Activated naive CD4-positive, alpha-beta T cell treated with anti-CD3 and anti-CD28 coated beads, Interleukin-2, amount 50 U/mL, for 24 hours (primary cell): ENCODE results near the gene KAT2B.
"Not testable (repeated sequence)": the region's sequence is repeated elsewhere in the genome, so short reads cannot be mapped to it uniquely, and the experiment has no call there.

Experiments
- H3K27ac Mint-ChIP-seq: one replicate; pipeline ENCODE4 v1.8.0; 2021; ENCODE audit warnings: mild to moderate bottlenecking, mixed read lengths
- H3K27me3 Mint-ChIP-seq: one replicate; pipeline ENCODE4 v1.8.0; 2021; ENCODE audit warnings: mixed read lengths
- H3K36me3 Mint-ChIP-seq: one replicate; pipeline ENCODE4 v1.8.0; 2021; ENCODE audit warnings: mixed read lengths
- H3K4me1 Mint-ChIP-seq: one replicate; pipeline ENCODE4 v1.8.0; 2021; ENCODE audit warnings: mixed read lengths
- H3K4me3 Mint-ChIP-seq: one replicate; pipeline ENCODE4 v1.8.0; 2021; ENCODE audit warnings: mild to moderate bottlenecking, mixed read lengths
- H3K9me3 Mint-ChIP-seq: one replicate; pipeline ENCODE4 v1.8.0; 2021; ENCODE audit warnings: mixed read lengths

KAT2B gene

GRCh38 chr3:20039765-20040547 lies at the start of gene KAT2B:
Gene KAT2B (plus strand): TSS chr3:20040446. CDS start chr3:20040478, 32 bp downstream.
- no peaks in the 10 kb centered on the region for H3K36me3 Mint-ChIP-seq
- peak within 1 kb of the TSS; percentile 98 for H3K27ac Mint-ChIP-seq
- H3K9me3 Mint-ChIP-seq: no peaks in the 10 kb centered on the region
- H3K27me3 Mint-ChIP-seq: no peaks in the 10 kb centered on the region
- H3K4me3 Mint-ChIP-seq: peak within 1 kb of the TSS; percentile 92
- H3K4me1 Mint-ChIP-seq: peaks cover 50% of the 10 kb centered on the region

- Mint-ChIP-seq H3K27me3 (no peaks in the 10 kb centered on the region), H3K27ac (no peak overlapping the region), H3K9me3 (peaks cover 5% of the 10 kb centered on the region), H3K4me3 (no peak overlapping the region), H3K36me3 (peaks cover 2% of the 10 kb centered on the region), H3K4me1 (no peaks in the 10 kb centered on the region)
Measured at GRCh38 chr3:19994796-19995195, 45.5 kb upstream of the KAT2B start.

DNA sequence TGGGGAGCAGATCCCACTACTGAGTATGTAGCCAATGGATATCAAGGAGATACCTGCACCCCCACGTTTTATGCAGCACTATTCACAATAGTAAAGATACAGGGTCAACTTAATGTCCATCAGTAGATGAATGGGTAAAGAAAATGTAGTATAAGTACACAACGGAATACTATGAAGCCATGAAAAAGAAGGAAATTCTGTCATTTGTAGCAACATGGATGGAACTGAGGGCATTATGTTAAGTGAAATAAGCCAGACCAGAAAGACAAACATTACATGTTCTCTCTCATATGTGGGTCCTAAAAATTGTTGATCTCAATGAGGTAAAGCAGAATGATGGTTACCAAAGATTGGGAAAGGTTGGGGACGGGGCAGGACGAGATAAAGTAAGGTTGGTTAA lies 42.7 kb upstream of the KAT2B start:
- Mint-ChIP-seq H3K4me3 (no peak overlapping the region), H3K27me3 (no peaks in the 10 kb centered on the region), H3K36me3 (peaks cover 2% of the 10 kb centered on the region), H3K9me3 (peaks cover 5% of the 10 kb centered on the region), H3K4me1 (no peaks in the 10 kb centered on the region), H3K27ac (no peak overlapping the region)

DNA sequence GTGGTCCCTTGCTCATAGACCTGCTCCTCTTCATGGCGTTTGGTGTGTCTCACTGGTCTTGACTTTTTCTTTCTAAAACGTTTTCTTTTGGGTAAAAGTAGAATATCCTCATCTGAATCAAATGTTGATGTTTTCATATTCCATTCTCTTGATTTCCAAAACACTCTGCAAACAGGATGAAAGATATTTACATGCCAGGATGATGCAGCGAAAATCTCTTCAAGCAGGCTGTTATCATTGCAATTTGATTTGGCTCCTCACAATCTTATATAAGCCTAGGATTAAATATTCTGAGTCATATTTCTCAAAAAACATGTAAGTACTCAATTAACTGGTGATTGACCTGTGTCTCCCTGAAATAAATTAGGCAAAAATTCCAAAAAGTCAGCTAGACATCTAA lies 38.3 kb upstream of the KAT2B start:
- no peak overlapping the region for H3K4me3 Mint-ChIP-seq
- H3K4me1 Mint-ChIP-seq: no peaks in the 10 kb centered on the region
- no peak overlapping the region for H3K27ac Mint-ChIP-seq
- H3K36me3 Mint-ChIP-seq: no peaks in the 10 kb centered on the region
- no peaks in the 10 kb centered on the region for H3K9me3 Mint-ChIP-seq
- H3K27me3 Mint-ChIP-seq: no peaks in the 10 kb centered on the region

- no peak overlapping the region for H3K27ac Mint-ChIP-seq
- H3K4me1 Mint-ChIP-seq: no peaks in the 10 kb centered on the region
- H3K27me3 Mint-ChIP-seq: no peaks in the 10 kb centered on the region
- H3K36me3 Mint-ChIP-seq: no peaks in the 10 kb centered on the region
- H3K4me3 Mint-ChIP-seq: no peak overlapping the region
- no peaks in the 10 kb centered on the region for H3K9me3 Mint-ChIP-seq
Measured at GRCh38 chr3:20007960-20008359, 32.3 kb upstream of the KAT2B start.

GRCh38 chr3:20008646-20009045 lies 31.6 kb upstream of the KAT2B start:
- Mint-ChIP-seq H3K27ac (no peak overlapping the region), H3K36me3 (no peaks in the 10 kb centered on the region), H3K9me3 (no peaks in the 10 kb centered on the region), H3K4me3 (no peak overlapping the region), H3K27me3 (no peaks in the 10 kb centered on the region), H3K4me1 (no peaks in the 10 kb centered on the region)

GRCh38 chr3:20012164-20012563 lies 28.1 kb upstream of the KAT2B start, which contains the start of gene PP2D1:
Gene PP2D1 (minus strand): TSS chr3:20012264. CDS start chr3:20012072, 192 bp downstream.
- Mint-ChIP-seq H3K27ac (no peak within 1 kb of the TSS), H3K4me1 (no peaks in the 10 kb centered on the region), H3K9me3 (no peaks in the 10 kb centered on the region), H3K4me3 (no peak within 1 kb of the TSS), H3K27me3 (no peaks in the 10 kb centered on the region), H3K36me3 (no peaks in the 10 kb centered on the region)

GRCh38 chr3:20013396-20013795 lies 26.9 kb upstream of the KAT2B start:
- no peak overlapping the region for H3K4me3 Mint-ChIP-seq
- H3K36me3 Mint-ChIP-seq: no peaks in the 10 kb centered on the region
- no peaks in the 10 kb centered on the region for H3K9me3 Mint-ChIP-seq
- H3K27ac Mint-ChIP-seq: no peak overlapping the region
- H3K4me1 Mint-ChIP-seq: no peaks in the 10 kb centered on the region
- H3K27me3 Mint-ChIP-seq: no peaks in the 10 kb centered on the region

- H3K4me3 Mint-ChIP-seq: no peak overlapping the region
- H3K36me3 Mint-ChIP-seq: no peaks in the 10 kb centered on the region
Measured at GRCh38 chr3:20015525-20015924, 24.7 kb upstream of the KAT2B start.

GRCh38 chr3:20016076-20016475 lies 24.2 kb upstream of the KAT2B start:
- H3K4me3 Mint-ChIP-seq, H3K4me1 Mint-ChIP-seq: not testable (repeated sequence)

More at GRCh38 chr3:20015525-20015924, 24.7 kb upstream of the KAT2B start:
- Mint-ChIP-seq H3K4me1 (no peaks in the 10 kb centered on the region), H3K27ac (no peak overlapping the region), H3K27me3 (no peaks in the 10 kb centered on the region), H3K9me3 (no peaks in the 10 kb centered on the region)

DNA sequence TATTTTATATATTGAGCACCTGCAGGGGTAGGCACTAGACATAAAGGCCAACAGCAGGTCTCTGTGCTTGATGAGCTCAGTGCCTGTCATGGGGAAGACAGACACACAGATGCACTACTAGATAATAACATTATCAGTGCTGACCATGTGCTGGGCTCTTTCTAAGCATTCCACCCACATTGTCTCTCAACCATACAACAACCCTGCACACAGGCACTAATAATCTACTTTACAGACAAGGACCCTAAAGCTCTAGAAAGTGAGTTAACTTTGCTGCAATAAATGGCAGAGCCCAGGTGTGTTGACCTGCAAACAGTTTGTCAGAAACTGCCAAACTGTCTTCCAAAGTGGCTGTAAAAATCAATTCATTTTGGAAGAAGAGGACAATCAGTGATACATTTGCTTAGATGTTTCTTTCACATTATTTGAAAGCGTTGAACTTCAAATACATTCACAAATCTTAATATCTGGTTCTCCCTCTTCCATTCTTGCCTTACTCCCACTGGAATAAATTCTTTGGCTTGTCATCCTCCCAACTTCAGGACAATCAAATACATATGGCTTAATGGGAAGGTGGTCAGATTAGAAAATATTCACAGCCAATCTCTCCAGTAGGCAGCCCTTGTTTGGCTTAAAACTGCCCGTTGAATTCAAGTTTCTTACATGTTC lies 17.2 kb upstream of the KAT2B start:
- no peak overlapping the region for H3K4me3 Mint-ChIP-seq
- no peaks in the 10 kb centered on the region for H3K36me3 Mint-ChIP-seq
- H3K4me1 Mint-ChIP-seq: peaks cover 4% of the 10 kb centered on the region
- H3K27me3 Mint-ChIP-seq: no peaks in the 10 kb centered on the region
- H3K9me3 Mint-ChIP-seq: no peaks in the 10 kb centered on the region
- H3K27ac Mint-ChIP-seq: no peak overlapping the region

More at GRCh38 chr3:20016076-20016475, 24.2 kb upstream of the KAT2B start:
- H3K9me3 Mint-ChIP-seq, H3K27me3 Mint-ChIP-seq, H3K36me3 Mint-ChIP-seq, H3K27ac Mint-ChIP-seq: not testable (repeated sequence)

DNA sequence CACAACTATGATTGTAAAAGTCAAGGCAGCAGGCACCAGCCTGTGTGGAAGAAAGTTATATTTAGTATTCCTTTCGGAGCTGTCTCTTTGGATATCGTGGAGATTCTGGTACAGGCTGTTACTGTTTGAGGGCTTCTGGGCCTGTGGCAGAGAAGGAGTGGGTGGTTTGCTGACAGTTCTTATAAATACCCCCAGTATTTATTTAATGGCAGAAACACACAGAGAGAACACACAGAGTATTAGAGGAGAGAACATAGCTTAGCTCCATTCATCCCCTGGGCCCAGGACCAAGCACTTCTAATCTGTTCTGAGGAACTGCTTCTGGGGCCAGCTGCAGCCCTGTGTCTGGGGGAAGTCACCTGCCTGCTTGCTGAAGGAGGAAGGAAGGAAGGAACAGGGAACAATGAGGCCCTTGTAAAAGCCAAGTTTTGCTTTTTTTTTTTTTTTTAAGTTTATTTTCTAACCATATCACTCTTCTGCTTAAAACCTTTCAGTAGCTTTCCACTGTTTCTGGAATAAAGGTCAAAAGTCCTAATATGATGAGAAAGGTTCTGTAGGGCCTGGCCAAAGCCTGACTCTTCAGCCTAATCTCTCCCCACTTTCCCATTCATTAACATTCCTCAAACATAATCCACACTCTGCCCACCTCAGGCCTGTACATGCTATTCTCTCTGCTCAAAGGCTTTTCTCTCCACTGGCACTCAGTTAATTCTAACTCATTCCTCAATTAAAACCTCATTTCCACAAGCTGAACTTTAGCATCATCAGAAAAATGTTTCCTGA lies 16.4 kb upstream of the KAT2B start:
- H3K9me3 Mint-ChIP-seq: no peaks in the 10 kb centered on the region
- H3K4me1 Mint-ChIP-seq: peaks cover 4% of the 10 kb centered on the region
- no peak overlapping the region for H3K27ac Mint-ChIP-seq
- H3K36me3 Mint-ChIP-seq: no peaks in the 10 kb centered on the region
- H3K4me3 Mint-ChIP-seq: no peak overlapping the region
- H3K27me3 Mint-ChIP-seq: no peaks in the 10 kb centered on the region

DNA sequence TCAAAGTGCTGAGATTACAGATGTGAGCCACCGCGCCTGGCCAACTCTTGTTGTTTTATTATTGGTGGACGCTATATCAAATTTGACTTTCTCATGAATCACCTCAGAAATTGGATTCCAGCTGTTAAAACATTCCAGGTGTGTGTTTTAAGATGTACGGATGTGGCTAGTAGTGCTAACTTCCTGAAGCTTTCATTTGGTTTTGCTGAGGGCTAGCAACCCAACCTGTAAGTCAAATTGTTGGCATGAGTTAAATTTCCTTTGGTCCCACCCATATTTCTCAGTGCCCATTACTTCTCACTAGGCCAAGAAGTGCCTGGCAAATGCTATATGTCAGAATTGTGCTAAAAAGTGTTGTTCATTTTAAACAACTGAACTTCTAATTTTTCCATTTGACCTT lies 13.1 kb upstream of the KAT2B start:
- H3K9me3 Mint-ChIP-seq: no peaks in the 10 kb centered on the region
- H3K4me3 Mint-ChIP-seq: no peak overlapping the region
- no peaks in the 10 kb centered on the region for H3K36me3 Mint-ChIP-seq
- H3K27me3 Mint-ChIP-seq: no peaks in the 10 kb centered on the region
- peaks cover 4% of the 10 kb centered on the region for H3K4me1 Mint-ChIP-seq
- no peak overlapping the region for H3K27ac Mint-ChIP-seq

GRCh38 chr3:20028905-20029331 lies 11.3 kb upstream of the KAT2B start:
- Mint-ChIP-seq H3K4me3 (no peak overlapping the region), H3K4me1 (peaks cover 4% of the 10 kb centered on the region), H3K36me3 (no peaks in the 10 kb centered on the region), H3K27me3 (no peaks in the 10 kb centered on the region), H3K27ac (no peak overlapping the region), H3K9me3 (no peaks in the 10 kb centered on the region)

DNA sequence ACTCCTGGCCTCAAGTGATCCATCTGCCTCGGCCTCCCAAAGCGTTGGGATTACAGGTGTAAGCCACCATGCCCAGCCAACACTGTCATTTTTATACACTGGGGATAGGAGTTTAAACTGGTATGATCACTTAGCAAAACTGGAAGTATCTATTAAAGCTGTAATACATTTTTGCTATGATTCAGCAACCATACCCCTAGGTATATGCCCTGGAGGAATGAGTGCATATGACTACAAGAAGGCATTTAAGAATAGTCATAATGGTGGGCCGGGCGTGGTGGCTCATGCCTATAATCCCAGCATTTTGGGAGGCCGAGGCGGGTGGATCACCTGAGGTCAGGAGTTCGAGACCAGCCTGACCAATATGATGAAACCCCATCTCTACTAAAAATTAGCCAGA lies 8.3 kb upstream of the KAT2B start:
- H3K9me3 Mint-ChIP-seq, H3K27ac Mint-ChIP-seq, H3K36me3 Mint-ChIP-seq, H3K27me3 Mint-ChIP-seq, H3K4me1 Mint-ChIP-seq, H3K4me3 Mint-ChIP-seq: not testable (repeated sequence)

DNA sequence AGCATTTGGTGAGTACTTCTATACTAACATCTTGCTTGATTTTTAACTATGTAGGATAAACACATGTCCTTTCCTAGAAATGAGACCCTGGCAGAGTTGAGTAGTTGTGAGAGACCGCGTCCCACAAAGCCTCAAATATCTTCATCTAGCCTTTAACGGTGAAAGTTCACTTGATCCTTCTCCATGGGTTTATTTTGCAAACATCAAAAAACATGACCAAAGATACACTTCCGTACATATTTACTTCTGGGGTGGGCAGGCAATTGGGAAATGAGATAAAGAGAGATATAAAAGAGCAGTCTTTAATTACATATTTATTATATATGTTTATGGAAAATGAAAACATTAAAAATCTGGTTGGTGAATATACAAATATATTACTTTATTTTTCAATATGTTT lies 5.2 kb upstream of the KAT2B start:
- H3K27me3 Mint-ChIP-seq: no peaks in the 10 kb centered on the region
- H3K36me3 Mint-ChIP-seq: no peaks in the 10 kb centered on the region
- no peaks in the 10 kb centered on the region for H3K9me3 Mint-ChIP-seq
- H3K4me1 Mint-ChIP-seq: peaks cover 15% of the 10 kb centered on the region
- H3K4me3 Mint-ChIP-seq: no peak overlapping the region
- H3K27ac Mint-ChIP-seq: no peak overlapping the region
